Measurements from ENCODE around the gene FOSL1. TPM values are rescaled to one million over a fixed set of nuclear protein-coding genes. Genes with fewer than 3 reads are reported as not detected.

The FOSL1 gene
- total RNA-seq (1 to 10 TPM in 1 of 4 donors, under 1 TPM in 3; 0.57 to 5.5 (median 0.83) TPM), polyA plus RNA-seq (2.6 TPM)
- long read RNA-seq, donor 1, partial matches to known transcripts, result 0 of 1 reads
- long read RNA-seq, donor 1, other reads (novel, unspliced or antisense), result 0 of 1 reads
- long read RNA-seq, donor 2, result 0 reads
- long read RNA-seq, donor 3, partial matches to known transcripts, result 2 of 2 reads
- long read RNA-seq, donor 3, other reads (novel, unspliced or antisense), result 0 of 2 reads
- long read RNA-seq, donor 4, result 0 reads

DNA sequence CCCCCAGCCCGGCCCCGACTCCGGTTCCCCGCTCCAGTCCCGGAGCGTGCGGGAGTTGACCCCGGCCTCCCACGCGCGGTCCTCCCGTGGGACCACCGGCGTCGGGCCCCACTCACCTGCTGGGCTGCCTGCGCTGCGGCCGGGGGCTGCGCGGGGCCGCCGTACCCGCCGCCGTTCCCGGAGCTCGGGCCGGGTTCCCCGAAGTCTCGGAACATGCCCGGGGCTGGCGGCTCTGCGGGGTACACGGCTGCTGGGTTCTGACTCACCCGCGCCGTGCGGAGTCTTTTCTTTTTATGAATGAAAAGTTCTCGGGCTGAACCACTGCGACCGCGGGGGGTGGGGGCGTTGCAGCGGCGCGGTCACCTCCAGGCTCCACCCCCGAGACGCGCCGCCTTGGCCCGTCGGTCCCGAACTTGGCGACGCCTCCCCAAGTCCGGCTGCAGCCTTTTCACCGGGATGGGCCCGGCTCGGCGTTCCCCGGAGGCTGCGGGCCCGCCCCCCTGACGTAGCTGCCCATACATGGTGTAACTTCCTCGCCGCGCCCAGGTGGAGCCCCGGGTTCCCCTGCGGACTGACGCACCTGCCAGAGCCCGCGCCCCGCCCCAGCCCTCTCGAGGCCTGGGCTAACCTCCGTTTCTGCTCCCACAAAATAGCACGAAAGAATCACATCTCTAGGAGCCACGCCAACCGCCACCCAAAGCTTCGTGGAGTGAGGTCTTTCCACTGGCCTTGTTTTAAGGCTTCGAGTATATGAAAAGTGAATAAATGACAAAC is at the start of gene FOSL1:
TSS of gene FOSL1 (minus strand) at position 264 of the 774 bp plus-strand sequence. CDS start at position 215, 49 bp downstream.
- Histone ChIP-seq H3K4me1 (ENCODE audit: control insufficient read depth, insufficient read depth, low read length) (no peaks in the 10 kb centered on the region), H3K4me3 (ENCODE audit: low read length) (peak within 1 kb of the TSS; percentile 49), H3K9me3 (ENCODE audit: control insufficient read depth, low read length) (no peaks in the 10 kb centered on the region), H3K27ac (ENCODE audit: low read length) (no peak within 1 kb of the TSS), H3K27me3 (ENCODE audit: control insufficient read depth, insufficient read depth) (no peaks in the 10 kb centered on the region)
- DNase-seq (peak; percentile 93 to 94 (median 94)), ATAC-seq (peak; percentile 91 to 93)
- intact Hi-C loops (cut with DNase I), result no loop called here
- WGBS, result 2% methylated on average over 80 of the region's 80 CpGs

DNA sequence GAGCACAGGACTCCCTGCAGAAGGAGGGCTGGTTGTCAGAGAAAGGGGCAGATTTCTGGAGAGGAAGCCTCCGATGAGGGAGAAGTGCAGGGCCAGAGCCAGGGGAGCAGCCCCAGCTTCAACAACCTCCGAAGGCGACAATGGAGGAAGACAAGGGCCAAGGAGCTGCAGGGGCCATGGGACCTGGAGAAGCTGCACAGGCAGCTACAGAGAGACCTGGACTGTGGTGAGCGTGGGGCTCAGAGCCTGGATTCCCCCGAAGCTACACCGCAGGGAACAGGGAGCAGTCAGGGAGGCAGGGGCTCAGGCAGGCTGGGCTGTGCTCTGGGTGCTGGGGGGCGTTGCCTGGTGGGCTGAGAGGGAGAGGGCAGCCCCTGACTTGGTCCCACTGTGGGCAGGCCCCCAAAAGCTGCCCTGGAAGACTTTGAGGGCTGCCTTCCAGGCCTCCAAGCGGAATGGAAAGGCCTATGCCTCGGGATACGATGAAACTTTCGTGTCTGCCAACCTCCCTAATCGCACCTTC is 47.5 kb upstream of the FOSL1 start:
- Histone ChIP-seq H3K27ac (ENCODE audit: low read length) (no peak overlapping the region), H3K4me3 (ENCODE audit: low read length) (no peak overlapping the region), H3K9me3 (ENCODE audit: control insufficient read depth, low read length) (no peaks in the 10 kb centered on the region), H3K27me3 (ENCODE audit: control insufficient read depth, insufficient read depth) (no peaks in the 10 kb centered on the region), H3K4me1 (ENCODE audit: control insufficient read depth, insufficient read depth, low read length) (no peaks in the 10 kb centered on the region)
- ATAC-seq (no peak), DNase-seq (no peak)
- WGBS, result 82% methylated on average over 12 of the region's 12 CpGs
- intact Hi-C loops (cut with DNase I), result no loop called here

DNA sequence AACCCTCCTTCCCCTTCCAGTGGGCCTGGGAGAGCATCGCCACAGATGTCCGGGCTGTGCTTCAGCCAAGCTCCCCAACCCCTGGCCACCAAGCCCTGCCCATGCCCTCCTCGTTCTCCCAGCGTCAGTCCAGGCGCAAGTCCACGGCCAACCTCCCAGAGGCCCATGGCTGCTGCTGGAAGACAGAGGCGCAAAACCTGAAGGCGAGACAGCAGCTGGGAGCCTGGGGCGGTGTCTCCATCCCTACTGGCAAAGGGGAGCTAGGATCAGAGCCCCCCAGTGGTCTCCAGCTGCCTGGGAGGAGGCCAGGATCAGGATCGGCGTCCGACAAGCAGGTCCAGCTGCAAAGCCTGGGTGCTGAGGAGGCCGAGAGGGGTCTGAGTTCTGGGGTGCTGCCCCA is 46.9 kb upstream of the FOSL1 start:
- no peak for ATAC-seq

DNA sequence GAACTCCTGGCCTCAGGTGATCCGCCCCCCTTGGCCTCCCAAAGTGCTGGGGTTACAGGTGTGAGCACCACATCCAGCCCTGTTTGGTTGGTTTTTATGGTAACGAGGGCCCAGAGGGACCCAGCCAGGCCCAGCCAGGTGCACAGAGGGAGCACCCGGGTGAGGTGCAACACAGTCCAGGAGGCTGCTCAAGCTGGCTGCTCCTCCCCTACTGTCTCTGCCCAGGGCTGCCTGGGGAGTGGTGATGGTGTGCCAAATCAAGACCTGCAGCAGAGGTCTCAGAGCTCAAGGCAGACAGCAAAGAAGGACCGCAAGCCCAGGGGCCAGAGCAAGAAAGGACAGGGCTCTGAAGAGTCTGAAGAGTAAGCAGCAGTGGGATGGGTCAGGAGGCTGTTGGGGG is 46.5 kb upstream of the FOSL1 start:
- H3K9me3 ChIP-seq (ENCODE audit: control insufficient read depth, low read length), result no peaks in the 10 kb centered on the region
- ATAC-seq (no peak), DNase-seq (no peak)
- no peaks in the 10 kb centered on the region for H3K27me3 ChIP-seq (ENCODE audit: control insufficient read depth, insufficient read depth)
- no peak overlapping the region for H3K4me3 ChIP-seq (ENCODE audit: low read length)
- WGBS, result 80% methylated on average over 4 of the region's 4 CpGs
- H3K27ac ChIP-seq (ENCODE audit: low read length), result no peak overlapping the region
- no peaks in the 10 kb centered on the region for H3K4me1 ChIP-seq (ENCODE audit: control insufficient read depth, insufficient read depth, low read length)
- intact Hi-C loops (cut with DNase I), result no loop called here

More for the DNA sequence above, 46.9 kb upstream of the FOSL1 start:
- no peaks in the 10 kb centered on the region for H3K9me3 ChIP-seq (ENCODE audit: control insufficient read depth, low read length)
- DNase-seq, result no peak
- no peaks in the 10 kb centered on the region for H3K4me1 ChIP-seq (ENCODE audit: control insufficient read depth, insufficient read depth, low read length)
- H3K27me3 ChIP-seq (ENCODE audit: control insufficient read depth, insufficient read depth), result no peaks in the 10 kb centered on the region
- WGBS, result 43% methylated on average over 13 of the region's 13 CpGs
- intact Hi-C loops (cut with DNase I), result no loop called here
- no peak overlapping the region for H3K27ac ChIP-seq (ENCODE audit: low read length)
- H3K4me3 ChIP-seq (ENCODE audit: low read length), result no peak overlapping the region

- ATAC-seq, result no peak
- H3K9me3 ChIP-seq (ENCODE audit: control insufficient read depth, low read length), result no peaks in the 10 kb centered on the region
- intact Hi-C loops (cut with DNase I), result no loop called here
- no peaks in the 10 kb centered on the region for H3K27me3 ChIP-seq (ENCODE audit: control insufficient read depth, insufficient read depth)
- peak in 1 of 3 donors; percentile 14 for DNase-seq
- no peak overlapping the region for H3K27ac ChIP-seq (ENCODE audit: low read length)
- no peak overlapping the region for H3K4me3 ChIP-seq (ENCODE audit: low read length)
- 80% methylated on average over 11 of the region's 11 CpGs for WGBS
- H3K4me1 ChIP-seq (ENCODE audit: control insufficient read depth, insufficient read depth, low read length), result no peaks in the 10 kb centered on the region
These were observed 45.9 kb upstream of the FOSL1 start for GRCh38 chr11:65945941-65946558.

- no peaks in the 10 kb centered on the region for H3K4me1 ChIP-seq (ENCODE audit: control insufficient read depth, insufficient read depth, low read length)
- no peaks in the 10 kb centered on the region for H3K9me3 ChIP-seq (ENCODE audit: control insufficient read depth, low read length)
- no peak within 1 kb of the TSS for H3K27ac ChIP-seq (ENCODE audit: low read length)
- H3K27me3 ChIP-seq (ENCODE audit: control insufficient read depth, insufficient read depth), result no peaks in the 10 kb centered on the region
- no peak within 1 kb of the TSS for H3K4me3 ChIP-seq (ENCODE audit: low read length)
- WGBS, result 57% methylated on average over 13 of the region's 13 CpGs
- DNase-seq, result peak in 1 of 3 donors; percentile 41
- intact Hi-C loops (cut with DNase I), result no loop called here
- peak in 1 of 2 donors; percentile 11 for ATAC-seq
These were observed 45.3 kb upstream of the FOSL1 start, which contains the start of gene TSGA10IP for GRCh38 chr11:65945430-65945911. Gene TSGA10IP, plus strand, starts transcription at chr11:65945480. Its CDS starts 196 bp downstream, at chr11:65945676.

DNA sequence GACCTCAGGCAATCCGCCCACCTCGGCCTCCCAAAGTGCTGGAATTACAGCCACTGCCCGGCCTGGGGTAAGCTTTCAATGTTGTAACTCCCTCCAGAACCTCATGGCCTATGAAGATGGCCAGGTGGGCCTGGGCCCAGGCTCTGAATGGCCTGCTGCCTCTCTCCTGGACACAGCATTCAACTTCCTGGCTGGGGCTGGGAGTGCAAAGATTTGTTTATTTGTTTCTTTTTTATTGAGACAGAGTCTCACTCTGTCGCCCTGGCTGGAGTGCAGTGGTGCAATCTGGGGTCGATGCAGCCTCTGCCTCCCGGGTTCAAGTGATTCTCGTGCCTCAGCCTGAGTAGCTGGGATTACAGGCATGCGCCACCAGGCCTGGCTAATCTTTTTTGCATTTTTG is 44.6 kb upstream of the FOSL1 start:
- DNase-seq, result peak in 1 of 3 donors; percentile 9
- no peak overlapping the region for H3K4me3 ChIP-seq (ENCODE audit: low read length)
- no peaks in the 10 kb centered on the region for H3K9me3 ChIP-seq (ENCODE audit: control insufficient read depth, low read length)
- H3K4me1 ChIP-seq (ENCODE audit: control insufficient read depth, insufficient read depth, low read length), result no peaks in the 10 kb centered on the region
- no peak overlapping the region for H3K27ac ChIP-seq (ENCODE audit: low read length)
- ATAC-seq, result no peak
- intact Hi-C loops (cut with DNase I), result no loop called here
- no peaks in the 10 kb centered on the region for H3K27me3 ChIP-seq (ENCODE audit: control insufficient read depth, insufficient read depth)
- WGBS, result 86% methylated on average over 8 of the region's 8 CpGs

DNA sequence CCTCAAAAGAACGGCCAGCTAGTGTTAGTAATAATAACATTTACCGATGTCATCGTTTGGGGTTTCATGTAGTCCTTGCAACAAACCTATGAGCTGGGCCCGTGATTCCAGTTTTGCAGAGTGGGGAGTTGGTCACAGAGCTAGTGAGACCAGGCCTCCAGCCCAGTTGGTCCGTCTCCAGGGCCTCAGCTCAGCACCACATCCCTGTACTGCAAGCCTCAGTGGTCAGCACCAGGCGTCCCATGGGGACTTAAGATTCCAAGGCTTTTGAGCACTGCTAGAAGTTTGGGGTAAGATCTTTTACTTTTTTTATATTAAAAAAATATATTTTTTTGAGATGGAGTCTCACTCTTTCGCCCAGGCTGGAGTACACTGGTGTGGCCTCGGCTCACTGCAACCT is 44.0 kb upstream of the FOSL1 start:
- intact Hi-C loops (cut with DNase I), result no loop called here
- no peak for ATAC-seq
- 88% methylated on average over 8 of the region's 8 CpGs for WGBS

DNA sequence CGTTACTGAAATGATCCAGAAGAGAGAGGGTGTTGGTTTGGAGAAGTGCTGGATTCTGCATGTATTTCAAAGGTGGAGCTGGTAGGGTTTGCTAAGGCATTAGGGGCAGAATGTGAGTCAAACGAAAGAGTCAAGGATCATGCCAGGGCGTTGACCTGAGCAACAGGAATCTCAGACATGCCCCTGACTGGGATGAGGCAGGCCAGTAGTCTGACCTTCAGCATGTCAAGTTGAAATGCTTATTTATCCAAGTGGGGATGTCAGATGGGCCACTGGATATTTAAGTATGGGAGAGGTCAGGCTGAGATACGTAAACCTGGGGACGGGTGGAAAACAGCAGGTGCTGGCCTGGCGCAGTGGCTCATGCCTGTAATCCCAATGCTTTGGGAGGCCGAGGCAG is 42.3 kb upstream of the FOSL1 start:
- no peak for ATAC-seq
- Histone ChIP-seq H3K9me3 (ENCODE audit: control insufficient read depth, low read length) (no peaks in the 10 kb centered on the region), H3K4me1 (ENCODE audit: control insufficient read depth, insufficient read depth, low read length) (no peaks in the 10 kb centered on the region), H3K4me3 (ENCODE audit: low read length) (no peak overlapping the region), H3K27ac (ENCODE audit: low read length) (no peak overlapping the region), H3K27me3 (ENCODE audit: control insufficient read depth, insufficient read depth) (no peaks in the 10 kb centered on the region)
- 82% methylated on average over 7 of the region's 7 CpGs for WGBS
- intact Hi-C loops (cut with DNase I), result no loop called here
- DNase-seq, result peak in 1 of 3 donors; percentile 37

More for the DNA sequence above, 44.0 kb upstream of the FOSL1 start:
- DNase-seq, result peak in 1 of 3 donors; percentile 12
- Histone ChIP-seq H3K9me3 (ENCODE audit: control insufficient read depth, low read length) (no peaks in the 10 kb centered on the region), H3K4me3 (ENCODE audit: low read length) (no peak overlapping the region), H3K4me1 (ENCODE audit: control insufficient read depth, insufficient read depth, low read length) (no peaks in the 10 kb centered on the region), H3K27ac (ENCODE audit: low read length) (no peak overlapping the region), H3K27me3 (ENCODE audit: control insufficient read depth, insufficient read depth) (no peaks in the 10 kb centered on the region)

DNA sequence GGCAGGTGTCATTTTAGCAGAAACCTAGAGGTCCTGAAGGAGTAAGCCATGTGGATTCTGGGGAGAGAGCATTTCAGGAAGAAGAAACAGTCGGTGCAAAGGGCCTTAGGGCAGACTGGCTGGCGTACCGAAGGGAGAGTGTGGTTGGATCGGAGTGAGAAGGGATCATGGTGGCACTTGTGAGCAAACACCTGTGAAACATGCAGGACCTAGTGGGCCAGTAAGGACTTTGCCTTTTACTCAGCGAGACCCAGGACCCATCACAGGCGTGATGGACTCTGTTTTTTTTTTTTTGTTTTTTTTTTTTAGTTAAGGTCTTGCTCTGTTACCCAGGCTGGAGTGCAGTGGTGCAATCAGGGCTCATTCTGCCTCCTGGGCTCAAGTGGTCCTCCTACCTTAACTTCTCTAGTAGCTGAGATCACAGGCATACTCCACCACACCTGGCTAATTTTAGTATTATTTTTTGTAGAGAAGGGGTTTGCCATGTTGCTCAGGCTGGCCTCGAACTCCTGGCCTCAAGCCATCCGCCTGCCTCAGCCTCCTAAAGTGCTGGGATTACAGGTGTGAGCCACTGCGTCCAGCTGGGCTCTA is 41.6 kb upstream of the FOSL1 start:
- Histone ChIP-seq H3K27me3 (ENCODE audit: control insufficient read depth, insufficient read depth) (no peaks in the 10 kb centered on the region), H3K27ac (ENCODE audit: low read length) (no peak overlapping the region), H3K4me1 (ENCODE audit: control insufficient read depth, insufficient read depth, low read length) (no peaks in the 10 kb centered on the region), H3K9me3 (ENCODE audit: control insufficient read depth, low read length) (no peaks in the 10 kb centered on the region), H3K4me3 (ENCODE audit: low read length) (no peak overlapping the region)
- DNase-seq (peak in 1 of 3 donors; percentile 0), ATAC-seq (no peak)
- WGBS, result 67% methylated on average over 9 of the region's 9 CpGs
- intact Hi-C loops (cut with DNase I), result no loop called here
